RWPE1 (cell line): Measurements from ENCODE around the gene CIDEC.
A peak's percentile ranks its signal among the peaks of the same experiment; 100 is the strongest.

Experiments
- CTCF ChIA-PET: fragments of 350-600 bp; sonication (Branson Sonifier 250); formaldehyde crosslinking; extraction: SDS; loops from one replicate; lab custom pipeline; 2021; lab: Yijun Ruan, JAX
- POLR2A ChIA-PET: fragments of 400-600 bp; formaldehyde crosslinking; extraction: SDS; loops from one replicate; lab custom pipeline; 2020; ENCODE audit warnings: antibody characterized with exemption; ENCODE audit not compliant: low non-redundant PET; lab: Yijun Ruan, JAX
- DNase-seq: peaks from one replicate; pipeline ENCODE4 v3.0.0; 2012; ENCODE audit warnings: low spot score
- H3K27ac ChIP-seq: fragments of 450-650 bp; 2 replicates; pipeline ENCODE4 v1.5.1; 2017
- TF ChIP-seq, protein P1 (sequence below): fragments of 450-650 bp; conservative IDR thresholded peaks from 2 replicates; pipeline ENCODE4 v1.5.1; 2017; ENCODE audit warnings: low read depth, mild to moderate bottlenecking

CIDEC gene

DNA sequence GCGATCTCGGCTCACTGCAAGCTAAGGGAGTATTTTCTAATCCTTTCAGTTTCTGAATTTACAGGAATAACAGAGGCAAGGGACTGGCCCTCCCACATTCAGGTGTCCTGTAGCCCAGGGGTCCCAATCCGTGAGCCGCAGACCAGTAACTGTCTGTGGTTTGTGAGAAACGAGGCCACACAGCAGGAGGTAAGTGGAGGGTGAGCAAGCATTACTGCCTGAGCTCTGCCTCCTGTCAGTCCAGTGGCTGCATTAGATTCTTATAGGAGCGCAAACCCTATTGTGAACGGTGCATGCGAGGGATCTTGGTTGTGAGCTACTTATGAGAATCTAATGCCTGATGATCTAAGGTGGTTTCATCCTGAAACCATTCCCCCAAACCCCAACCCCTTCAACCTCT lies 31.8 kb upstream of the CIDEC start:
- H3K27ac ChIP-seq, result no peak overlapping the region
- POLR2A ChIA-PET, result no interaction called here
- CTCF ChIA-PET, result interaction anchor here (0.7 kb wide), 1 partner anchor 20 kb away, joined by 3 read pairs; no protein-coding TSS in a partner anchor
- no peak for DNase-seq
- TF ChIP-seq, protein P1, sequence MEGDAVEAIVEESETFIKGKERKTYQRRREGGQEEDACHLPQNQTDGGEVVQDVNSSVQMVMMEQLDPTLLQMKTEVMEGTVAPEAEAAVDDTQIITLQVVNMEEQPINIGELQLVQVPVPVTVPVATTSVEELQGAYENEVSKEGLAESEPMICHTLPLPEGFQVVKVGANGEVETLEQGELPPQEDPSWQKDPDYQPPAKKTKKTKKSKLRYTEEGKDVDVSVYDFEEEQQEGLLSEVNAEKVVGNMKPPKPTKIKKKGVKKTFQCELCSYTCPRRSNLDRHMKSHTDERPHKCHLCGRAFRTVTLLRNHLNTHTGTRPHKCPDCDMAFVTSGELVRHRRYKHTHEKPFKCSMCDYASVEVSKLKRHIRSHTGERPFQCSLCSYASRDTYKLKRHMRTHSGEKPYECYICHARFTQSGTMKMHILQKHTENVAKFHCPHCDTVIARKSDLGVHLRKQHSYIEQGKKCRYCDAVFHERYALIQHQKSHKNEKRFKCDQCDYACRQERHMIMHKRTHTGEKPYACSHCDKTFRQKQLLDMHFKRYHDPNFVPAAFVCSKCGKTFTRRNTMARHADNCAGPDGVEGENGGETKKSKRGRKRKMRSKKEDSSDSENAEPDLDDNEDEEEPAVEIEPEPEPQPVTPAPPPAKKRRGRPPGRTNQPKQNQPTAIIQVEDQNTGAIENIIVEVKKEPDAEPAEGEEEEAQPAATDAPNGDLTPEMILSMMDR, result no peak

DNA sequence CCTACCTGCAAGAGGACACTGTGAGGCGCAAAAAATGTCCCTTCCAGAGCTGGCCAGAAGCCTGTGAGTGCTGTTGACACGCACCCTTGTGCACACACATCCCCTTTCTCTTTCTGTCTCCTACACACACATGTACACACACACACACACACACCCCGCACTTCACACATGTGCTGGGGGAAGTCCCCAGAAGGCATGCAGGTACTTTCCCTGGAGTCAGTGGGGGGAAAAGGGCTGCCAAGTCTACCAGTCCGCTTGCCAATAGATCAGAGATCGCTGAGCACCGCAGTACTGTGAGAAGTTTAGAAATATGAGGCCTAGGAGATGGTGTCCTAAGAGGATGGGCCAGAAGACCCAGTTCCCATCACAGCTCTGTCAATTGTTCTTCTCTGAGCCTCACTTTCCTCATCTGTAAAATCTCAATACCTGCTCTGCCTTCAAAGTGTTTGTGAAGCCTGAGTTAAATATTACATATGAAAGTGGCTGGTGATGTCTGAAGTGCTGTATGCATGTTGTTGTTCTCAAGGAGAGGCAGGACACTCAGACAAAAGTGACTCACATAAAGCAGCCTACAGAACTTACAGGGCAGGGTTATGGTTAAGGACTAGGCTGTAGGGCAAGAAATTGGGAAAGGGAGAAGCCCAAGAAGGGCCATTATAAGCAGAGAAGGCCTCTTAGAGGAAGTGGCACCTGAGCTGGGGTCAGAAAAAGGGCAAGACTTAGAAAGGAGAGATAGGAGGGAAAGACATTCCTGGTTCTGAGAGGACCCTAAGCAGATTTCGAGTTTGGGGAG lies 29.4 kb upstream of the CIDEC start:
- CTCF ChIA-PET, result no interaction called here
- POLR2A ChIA-PET, result no interaction called here
- no peak for DNase-seq
- TF ChIP-seq, protein P1, result no peak
- no peak overlapping the region for H3K27ac ChIP-seq

DNA sequence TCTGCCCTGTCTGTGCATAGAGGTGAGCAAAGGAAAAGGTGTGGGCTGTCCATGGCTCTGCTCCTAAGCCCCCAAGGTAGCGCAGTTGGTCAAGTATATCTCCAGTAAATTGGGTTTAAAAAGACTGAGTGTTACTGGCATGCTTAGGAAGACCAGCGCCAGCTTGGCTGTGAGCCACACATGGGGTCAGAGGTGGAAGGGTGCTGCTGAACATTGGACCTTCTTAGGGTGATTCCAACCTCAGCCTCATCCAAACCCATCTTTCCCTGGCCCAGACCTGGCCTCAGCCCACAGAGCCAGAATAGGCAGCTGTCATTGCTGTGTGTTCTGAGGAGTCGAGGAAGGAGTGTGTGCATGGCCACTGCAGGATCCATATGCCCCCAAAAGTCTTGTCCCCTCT lies 28.2 kb upstream of the CIDEC start:
- no peak overlapping the region for H3K27ac ChIP-seq
- no peak for DNase-seq
- CTCF ChIA-PET, result no interaction called here
- TF ChIP-seq, protein P1, result no peak
- POLR2A ChIA-PET, result no interaction called here

DNA sequence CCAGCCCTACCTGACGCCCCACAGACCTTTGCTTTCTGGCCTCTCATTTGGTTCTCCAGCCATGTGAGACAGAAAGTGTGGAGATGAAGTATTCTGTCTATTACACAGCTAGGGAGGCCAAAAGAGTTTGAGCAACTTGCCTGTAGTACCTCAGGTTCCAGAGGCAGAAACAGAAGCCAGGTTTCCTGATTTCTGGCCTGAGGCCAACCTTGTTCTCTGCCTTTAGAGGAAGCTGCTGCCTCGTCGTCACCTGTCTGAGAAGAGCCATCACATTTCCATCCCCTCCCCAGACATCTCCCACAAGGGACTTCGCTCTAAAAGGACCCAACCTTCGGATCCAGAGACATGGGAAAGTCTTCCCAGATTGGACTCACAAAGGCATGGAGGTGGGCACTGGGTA lies 26.4 kb upstream of the CIDEC start:
- POLR2A ChIA-PET, result no interaction called here
- no peak overlapping the region for H3K27ac ChIP-seq
- no peak for DNase-seq
- TF ChIP-seq, protein P1, result no peak
- CTCF ChIA-PET, result no interaction called here

DNA sequence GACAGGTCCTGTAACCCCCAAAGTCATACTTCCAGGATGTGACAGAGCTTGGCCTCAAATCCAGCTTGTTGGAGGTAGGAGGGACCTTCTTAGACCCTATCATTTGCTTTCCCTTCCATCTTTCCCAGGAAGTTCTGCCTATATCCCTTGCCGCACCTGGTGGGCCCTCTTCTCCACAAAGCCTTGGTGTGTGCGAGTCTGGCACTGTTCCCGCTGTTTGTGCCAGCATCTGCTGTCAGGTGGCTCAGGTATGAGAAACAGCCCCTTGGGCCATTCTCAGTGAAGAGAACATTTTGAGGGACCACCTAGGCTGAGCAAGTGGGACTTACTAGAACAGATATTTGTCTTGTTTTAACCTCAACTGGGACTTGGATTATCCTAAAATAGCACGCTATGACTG lies 23.9 kb upstream of the CIDEC start:
- DNase-seq, result no peak

DNA sequence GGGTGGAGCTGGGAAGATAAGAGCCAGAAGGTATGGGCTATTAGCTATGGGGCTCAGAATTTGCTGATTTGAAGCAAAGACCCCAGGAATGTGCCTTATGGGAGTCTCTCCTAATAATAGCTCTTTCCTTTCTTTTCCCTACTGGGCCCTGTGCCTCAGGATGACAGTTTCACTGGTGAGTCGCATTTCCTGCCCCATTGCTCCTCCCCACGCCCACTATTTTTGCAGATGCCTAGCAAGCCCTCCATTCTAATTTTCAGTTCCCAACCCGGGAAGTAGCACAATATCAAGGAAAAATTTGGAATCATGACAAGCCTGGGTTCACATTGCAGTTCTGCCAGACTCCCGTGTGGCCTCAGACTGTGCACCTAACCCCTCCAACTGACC lies 23.2 kb upstream of the CIDEC start:
- DNase-seq, result no peak
- H3K27ac ChIP-seq, result peak overlapping the region; percentile 71
- ChIA-PET POLR2A (interaction anchor here (1.5 kb wide), 1 partner anchor 13 kb away, joined by 3 read pairs; the partner anchor contains the start of gene IL17RC), CTCF (interaction anchor here (0.9 to 1.3 kb wide), 2 partner anchors 9 to 19 kb away, joined by 3 read pairs; no protein-coding TSS in a partner anchor)
- TF ChIP-seq, protein P1, result no peak

More for the DNA sequence above, 23.9 kb upstream of the CIDEC start:
- no peak overlapping the region for H3K27ac ChIP-seq
- ChIA-PET CTCF (no interaction called here), POLR2A (no interaction called here)
- TF ChIP-seq, protein P1, result no peak
